ENCODE results near the gene ANKS1B.

Gene ANKS1B

DNA sequence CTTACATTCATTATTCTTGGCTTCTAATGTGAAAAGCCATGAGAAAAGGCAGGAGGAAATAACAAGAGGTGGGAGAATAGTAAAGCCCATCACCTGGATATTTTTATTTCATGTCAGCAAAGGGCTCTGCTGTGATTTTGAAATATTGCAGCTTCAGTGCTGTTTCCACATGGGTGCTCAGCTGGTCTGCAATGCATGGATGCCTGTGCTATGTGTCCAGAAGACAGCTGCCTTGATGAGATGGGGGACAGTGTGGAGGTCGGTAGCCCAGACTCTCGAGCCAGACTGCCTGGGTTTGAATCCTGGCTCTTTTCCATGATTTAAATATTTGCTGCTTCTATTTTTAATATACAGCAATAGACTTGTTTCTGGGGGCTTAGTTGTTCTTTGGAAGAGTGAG, 814.7 kb downstream of the ANKS1B start:
- no peak for DNase-seq (ENCODE audit: low spot score)
- in situ Hi-C loops (cut with MboI; ENCODE audit: low pct_unique_long_range_greater_than_20kb, low sequenced_read_pairs, unreplicated experiment) = no loop called here
- TF ChIP-seq, protein P1, sequence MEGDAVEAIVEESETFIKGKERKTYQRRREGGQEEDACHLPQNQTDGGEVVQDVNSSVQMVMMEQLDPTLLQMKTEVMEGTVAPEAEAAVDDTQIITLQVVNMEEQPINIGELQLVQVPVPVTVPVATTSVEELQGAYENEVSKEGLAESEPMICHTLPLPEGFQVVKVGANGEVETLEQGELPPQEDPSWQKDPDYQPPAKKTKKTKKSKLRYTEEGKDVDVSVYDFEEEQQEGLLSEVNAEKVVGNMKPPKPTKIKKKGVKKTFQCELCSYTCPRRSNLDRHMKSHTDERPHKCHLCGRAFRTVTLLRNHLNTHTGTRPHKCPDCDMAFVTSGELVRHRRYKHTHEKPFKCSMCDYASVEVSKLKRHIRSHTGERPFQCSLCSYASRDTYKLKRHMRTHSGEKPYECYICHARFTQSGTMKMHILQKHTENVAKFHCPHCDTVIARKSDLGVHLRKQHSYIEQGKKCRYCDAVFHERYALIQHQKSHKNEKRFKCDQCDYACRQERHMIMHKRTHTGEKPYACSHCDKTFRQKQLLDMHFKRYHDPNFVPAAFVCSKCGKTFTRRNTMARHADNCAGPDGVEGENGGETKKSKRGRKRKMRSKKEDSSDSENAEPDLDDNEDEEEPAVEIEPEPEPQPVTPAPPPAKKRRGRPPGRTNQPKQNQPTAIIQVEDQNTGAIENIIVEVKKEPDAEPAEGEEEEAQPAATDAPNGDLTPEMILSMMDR (IDR thresholded peaks at IDR 0.05; ENCODE audit: extremely low read depth, insufficient read depth, missing control alignments) = no peak

DNA sequence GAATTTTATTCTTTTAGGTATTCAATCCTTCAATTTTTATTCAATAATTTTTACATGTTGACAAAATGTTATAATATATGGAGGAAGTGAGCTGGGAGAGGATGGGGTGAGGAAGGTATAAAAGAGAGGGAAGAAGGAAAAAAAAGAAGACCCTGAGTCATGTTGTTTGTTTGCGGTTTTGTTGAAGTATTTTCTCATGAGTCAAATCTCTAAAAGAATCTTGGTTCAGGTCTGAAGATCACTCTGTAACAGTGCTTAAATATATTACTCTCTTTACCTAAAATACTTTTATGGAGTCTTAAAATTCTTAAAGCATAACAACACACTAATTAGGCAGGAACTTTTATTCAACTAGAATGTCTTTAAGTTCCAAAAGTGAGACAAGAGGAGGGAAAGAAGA, 826.8 kb downstream of the ANKS1B start:
- in situ Hi-C loops (cut with MboI; ENCODE audit: low pct_unique_long_range_greater_than_20kb, low sequenced_read_pairs, unreplicated experiment) = no loop called here
- no peak for DNase-seq (ENCODE audit: low spot score)
- TF ChIP-seq, protein P1 (IDR thresholded peaks at IDR 0.05; ENCODE audit: extremely low read depth, insufficient read depth, missing control alignments) = no peak

DNA sequence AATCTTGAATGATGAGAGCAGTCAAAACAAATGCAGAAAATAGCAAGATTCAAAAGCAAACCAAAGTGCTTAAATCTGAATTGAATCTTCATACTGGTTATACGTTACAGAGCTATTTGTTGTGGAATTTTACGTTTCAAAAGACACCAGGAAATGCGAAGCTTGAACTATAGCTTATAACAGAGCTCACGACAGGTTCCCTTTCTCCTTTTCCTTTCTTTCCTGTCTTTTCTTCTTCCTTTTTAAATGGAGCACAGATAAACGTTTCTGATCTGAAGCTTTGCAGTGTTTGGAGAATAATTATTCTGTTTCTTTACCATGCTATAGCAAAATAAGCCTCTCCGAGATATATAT, 829.8 kb downstream of the ANKS1B start:
- in situ Hi-C loops (cut with MboI; ENCODE audit: low pct_unique_long_range_greater_than_20kb, low sequenced_read_pairs, unreplicated experiment) = no loop called here
- TF ChIP-seq, protein P1 (IDR thresholded peaks at IDR 0.05; ENCODE audit: extremely low read depth, insufficient read depth, missing control alignments) = no peak
- no peak for DNase-seq (ENCODE audit: low spot score)

DNA sequence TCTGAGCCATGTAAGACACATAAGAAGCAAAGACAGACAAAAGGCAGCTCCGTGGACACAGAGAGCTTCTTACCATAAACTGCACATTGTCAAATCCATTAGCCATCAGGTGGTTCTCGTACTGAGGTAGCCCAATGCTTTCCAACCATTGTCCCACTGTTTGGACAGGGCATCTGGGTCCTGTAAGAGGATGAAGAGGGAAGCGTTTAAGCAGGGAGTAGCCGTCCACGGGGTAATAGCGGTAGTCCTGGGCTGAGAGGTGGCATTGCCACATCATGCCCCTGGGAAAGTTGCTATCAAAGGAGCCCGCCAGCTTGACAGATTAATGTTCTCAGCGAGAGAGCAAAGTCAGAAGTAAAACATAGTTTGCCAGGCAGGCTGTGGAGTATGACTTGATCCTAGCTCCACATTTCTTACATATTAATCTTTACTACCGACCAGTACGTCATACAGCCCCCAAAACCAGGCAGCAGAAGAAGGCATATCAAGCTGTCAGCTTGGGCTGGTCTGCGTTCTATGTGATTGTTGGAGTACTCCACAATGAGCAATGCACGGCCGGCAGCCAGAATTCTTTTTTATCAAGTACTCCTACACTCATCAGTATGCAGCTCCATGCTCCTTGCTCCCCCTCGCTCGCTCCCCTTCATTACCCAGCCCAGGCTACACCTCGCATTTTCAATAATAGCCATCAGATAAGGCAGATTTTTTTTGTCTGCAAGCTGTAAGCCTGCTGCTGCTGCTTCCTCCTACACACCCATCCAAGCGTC, 830.3 kb downstream of the ANKS1B start:
- DNase-seq (ENCODE audit: low spot score) = no peak
- in situ Hi-C loops (cut with MboI; ENCODE audit: low pct_unique_long_range_greater_than_20kb, low sequenced_read_pairs, unreplicated experiment) = no loop called here
- TF ChIP-seq, protein P1 (IDR thresholded peaks at IDR 0.05; ENCODE audit: extremely low read depth, insufficient read depth, missing control alignments) = no peak

DNA sequence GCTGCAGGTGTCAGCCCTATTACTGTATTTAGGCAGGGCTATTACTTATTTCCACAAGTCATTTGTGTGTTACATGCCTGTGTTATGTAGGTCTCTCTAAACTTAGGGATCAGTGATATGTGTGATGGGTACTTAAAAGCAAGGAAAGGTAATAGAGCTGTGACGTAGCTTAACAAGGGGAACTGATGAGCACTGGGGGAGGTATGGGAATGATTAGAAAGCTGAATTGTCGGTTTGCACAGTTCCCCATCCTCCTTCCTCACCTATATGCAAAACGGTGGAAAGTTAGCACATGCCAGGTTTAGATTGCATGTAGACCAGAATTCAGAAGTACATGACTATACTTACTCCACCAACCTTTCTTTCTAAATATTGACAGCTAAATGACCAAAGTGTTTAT, 831.4 kb downstream of the ANKS1B start:
- no peak for DNase-seq (ENCODE audit: low spot score)
- TF ChIP-seq, protein P1 (IDR thresholded peaks at IDR 0.05; ENCODE audit: extremely low read depth, insufficient read depth, missing control alignments) = no peak
- in situ Hi-C loops (cut with MboI; ENCODE audit: low pct_unique_long_range_greater_than_20kb, low sequenced_read_pairs, unreplicated experiment) = no loop called here

DNA sequence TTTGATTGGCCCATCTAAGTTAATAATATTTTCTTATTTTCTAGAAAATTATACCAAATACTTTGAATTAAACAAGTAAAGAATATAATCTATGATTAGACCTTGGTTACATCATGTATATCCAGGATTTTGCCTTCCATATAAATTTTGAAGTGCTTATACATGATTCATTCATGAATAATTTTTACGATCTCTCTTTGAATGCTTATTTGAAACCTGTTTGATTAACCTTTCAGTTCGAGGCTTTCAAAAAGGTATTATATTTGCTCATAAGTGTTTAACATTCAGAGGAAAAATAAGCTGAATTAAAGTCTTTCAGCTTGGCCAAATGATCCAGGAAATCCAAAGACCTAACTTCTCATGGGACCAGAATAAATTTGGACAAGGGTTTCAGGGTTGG, 832.4 kb downstream of the ANKS1B start:
- no peak for DNase-seq (ENCODE audit: low spot score)
- in situ Hi-C loops (cut with MboI; ENCODE audit: low pct_unique_long_range_greater_than_20kb, low sequenced_read_pairs, unreplicated experiment) = no loop called here
- TF ChIP-seq, protein P1 (IDR thresholded peaks at IDR 0.05; ENCODE audit: extremely low read depth, insufficient read depth, missing control alignments) = no peak

All from GM13977 (cell line).